WERI-Rb-1 (cell line): Measurements from ENCODE around the gene VMP1.
"Not testable (repeated sequence)": the region's sequence is repeated elsewhere in the genome, so short reads cannot be mapped to it uniquely, and the experiment has no call there.

Experiments
- DNase-seq: peaks from one replicate; pipeline ENCODE4 v3.0.0-alpha.2; 2020
- H3K27ac ChIP-seq: fragments of 250-450 bp; sonication (Bioruptor Pico); 2 replicates; pipeline ENCODE4 v1.5.1; 2020; ENCODE audit warnings: mild to moderate bottlenecking, moderate library complexity
- H3K27me3 ChIP-seq: fragments of 250-450 bp; sonication (Bioruptor Pico); 2 replicates; pipeline ENCODE4 v1.5.1; 2021; ENCODE audit warnings: mild to moderate bottlenecking, low read depth, moderate library complexity; ENCODE audit not compliant: insufficient read depth, severe bottlenecking
- H3K36me3 ChIP-seq: fragments of 250-450 bp; sonication (Bioruptor Pico); 2 replicates; pipeline ENCODE4 v1.5.1; 2020; ENCODE audit warnings: mild to moderate bottlenecking, moderate library complexity
- H3K4me3 ChIP-seq: 2 replicates; pipeline ENCODE4 v1.5.1; 2011; ENCODE audit warnings: low read depth, mild to moderate bottlenecking, control low read depth, low read length
- H3K9me3 ChIP-seq: fragments of 250-450 bp; sonication (Bioruptor Pico); 2 replicates; pipeline ENCODE4 v1.5.1; 2021; ENCODE audit warnings: mild to moderate bottlenecking, moderate library complexity; ENCODE audit not compliant: severe bottlenecking
- TF ChIP-seq, protein P1 (sequence below): IDR thresholded peaks from 2 replicates; pipeline ENCODE4 v1.5.1; 2011; ENCODE audit warnings: low read depth, mild to moderate bottlenecking, control low read depth, inconsistent platforms, low read length

Gene VMP1

DNA sequence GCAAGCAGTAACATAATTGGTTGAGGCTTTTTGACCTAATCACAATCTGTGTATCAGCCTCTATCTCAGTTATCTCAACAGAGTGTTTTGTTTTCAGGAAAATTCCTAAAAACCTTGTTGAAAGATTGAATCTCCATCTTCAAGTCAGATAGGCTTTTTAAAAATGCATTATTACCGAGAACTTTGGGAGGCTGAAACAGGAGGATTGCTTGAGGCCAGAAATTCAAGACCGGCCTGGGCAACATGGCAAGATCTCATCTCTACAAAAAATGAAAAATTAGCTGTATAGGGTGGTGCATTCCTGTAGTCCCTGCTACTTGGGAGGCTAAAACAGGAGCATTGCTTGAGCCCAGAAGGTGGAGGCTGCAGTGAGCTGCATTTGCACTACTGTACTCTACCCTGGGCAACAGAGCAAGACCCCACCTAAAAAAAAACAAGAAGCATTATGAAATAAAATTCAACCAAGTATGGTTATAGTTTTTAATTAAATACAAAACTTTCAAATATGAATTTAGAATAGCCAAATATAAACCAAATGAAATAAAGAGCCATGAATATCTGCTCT, 68.4 kb downstream of the VMP1 start:
- Histone ChIP-seq H3K9me3 (no peaks in the 10 kb centered on the region), H3K27me3 (no peaks in the 10 kb centered on the region), H3K4me3 (no peak overlapping the region), H3K36me3 (peaks cover 43% of the 10 kb centered on the region), H3K27ac (no peak overlapping the region)
- TF ChIP-seq, protein P1, sequence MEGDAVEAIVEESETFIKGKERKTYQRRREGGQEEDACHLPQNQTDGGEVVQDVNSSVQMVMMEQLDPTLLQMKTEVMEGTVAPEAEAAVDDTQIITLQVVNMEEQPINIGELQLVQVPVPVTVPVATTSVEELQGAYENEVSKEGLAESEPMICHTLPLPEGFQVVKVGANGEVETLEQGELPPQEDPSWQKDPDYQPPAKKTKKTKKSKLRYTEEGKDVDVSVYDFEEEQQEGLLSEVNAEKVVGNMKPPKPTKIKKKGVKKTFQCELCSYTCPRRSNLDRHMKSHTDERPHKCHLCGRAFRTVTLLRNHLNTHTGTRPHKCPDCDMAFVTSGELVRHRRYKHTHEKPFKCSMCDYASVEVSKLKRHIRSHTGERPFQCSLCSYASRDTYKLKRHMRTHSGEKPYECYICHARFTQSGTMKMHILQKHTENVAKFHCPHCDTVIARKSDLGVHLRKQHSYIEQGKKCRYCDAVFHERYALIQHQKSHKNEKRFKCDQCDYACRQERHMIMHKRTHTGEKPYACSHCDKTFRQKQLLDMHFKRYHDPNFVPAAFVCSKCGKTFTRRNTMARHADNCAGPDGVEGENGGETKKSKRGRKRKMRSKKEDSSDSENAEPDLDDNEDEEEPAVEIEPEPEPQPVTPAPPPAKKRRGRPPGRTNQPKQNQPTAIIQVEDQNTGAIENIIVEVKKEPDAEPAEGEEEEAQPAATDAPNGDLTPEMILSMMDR, result no peak
- no peak for DNase-seq

DNA sequence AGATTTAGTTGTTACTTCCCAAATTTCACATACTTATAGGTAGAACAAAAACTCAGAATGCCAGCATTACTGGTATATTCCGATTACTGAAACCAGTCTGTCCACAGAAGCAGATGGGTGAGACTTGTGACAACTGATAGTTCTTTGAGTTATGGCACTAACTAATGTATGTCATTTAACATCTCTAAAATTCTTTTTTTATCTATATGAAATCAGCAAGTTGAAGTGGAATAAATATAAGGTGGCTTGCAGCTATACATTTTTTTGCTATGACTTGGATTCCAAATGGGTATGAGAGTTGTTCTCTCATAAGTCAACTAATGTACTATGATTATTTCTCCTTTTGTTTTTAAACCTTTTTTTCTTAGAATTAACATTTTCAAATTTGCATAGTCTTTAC, 69.1 kb downstream of the VMP1 start:
- DNase-seq, result no peak
- H3K9me3 ChIP-seq, result no peaks in the 10 kb centered on the region
- H3K27me3 ChIP-seq, result no peaks in the 10 kb centered on the region
- H3K27ac ChIP-seq, result no peak overlapping the region
- peaks cover 43% of the 10 kb centered on the region for H3K36me3 ChIP-seq
- no peak overlapping the region for H3K4me3 ChIP-seq
- TF ChIP-seq, protein P1, result no peak

DNA sequence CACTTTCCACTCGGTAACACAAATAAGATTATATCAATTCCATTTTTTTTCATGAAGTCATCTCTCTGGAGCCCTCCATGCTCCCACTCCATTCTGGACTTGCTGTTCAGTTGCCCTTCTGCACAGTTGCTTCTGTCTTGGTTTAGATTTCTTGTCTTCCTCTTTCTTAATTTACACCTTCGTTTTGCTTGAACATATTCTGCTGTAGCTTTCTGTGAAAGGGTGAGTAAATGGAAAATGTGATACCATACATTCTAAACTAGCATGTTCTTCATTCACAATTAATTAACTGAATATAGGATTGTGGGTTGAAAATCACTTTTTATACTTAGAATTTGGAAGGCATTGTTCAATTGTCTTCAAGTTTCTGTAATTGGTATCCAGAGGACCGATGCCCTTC, 69.6 kb downstream of the VMP1 start:
- H3K36me3 ChIP-seq, result peaks cover 43% of the 10 kb centered on the region
- H3K9me3 ChIP-seq, result no peaks in the 10 kb centered on the region
- no peak overlapping the region for H3K27ac ChIP-seq
- no peak overlapping the region for H3K4me3 ChIP-seq
- TF ChIP-seq, protein P1, result no peak
- DNase-seq, result no peak
- H3K27me3 ChIP-seq, result no peaks in the 10 kb centered on the region

- DNase-seq, result no peak
- Histone ChIP-seq H3K4me3 (no peak overlapping the region), H3K36me3 (peaks cover 33% of the 10 kb centered on the region), H3K27me3 (no peaks in the 10 kb centered on the region), H3K9me3 (no peaks in the 10 kb centered on the region), H3K27ac (no peak overlapping the region)
- TF ChIP-seq, protein P1, result no peak
Measured at GRCh38 chr17:59778996-59779395, 71.5 kb downstream of the VMP1 start.

DNA sequence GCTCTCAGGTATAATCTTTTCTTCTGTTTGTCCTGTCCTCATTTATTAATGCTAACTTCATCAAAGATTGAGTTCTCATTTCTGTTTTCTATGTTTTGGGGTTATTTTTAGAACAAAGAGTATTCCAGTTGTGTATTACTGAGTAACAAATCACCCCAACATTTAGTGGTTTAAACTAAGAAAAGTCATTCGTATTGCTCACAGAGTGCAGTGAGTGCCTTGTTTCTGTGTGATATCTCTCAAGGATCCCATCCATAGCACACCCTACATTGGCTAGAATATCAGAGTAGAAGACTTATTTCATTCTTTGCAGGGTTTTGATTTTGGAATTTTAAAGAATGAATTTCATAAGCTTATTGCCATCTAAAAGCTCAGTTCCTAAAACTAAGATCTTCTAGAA, 72.1 kb downstream of the VMP1 start:
- TF ChIP-seq, protein P1, result no peak
- no peaks in the 10 kb centered on the region for H3K27me3 ChIP-seq
- H3K4me3 ChIP-seq, result no peak overlapping the region
- H3K36me3 ChIP-seq, result peaks cover 32% of the 10 kb centered on the region
- DNase-seq, result no peak
- no peaks in the 10 kb centered on the region for H3K9me3 ChIP-seq
- no peak overlapping the region for H3K27ac ChIP-seq

- H3K27me3 ChIP-seq, DNase-seq, H3K4me3 ChIP-seq, H3K27ac ChIP-seq, H3K9me3 ChIP-seq: not testable (repeated sequence)
- peaks cover 25% of the 10 kb centered on the region for H3K36me3 ChIP-seq
Measured at GRCh38 chr17:59780548-59780947, 73.1 kb downstream of the VMP1 start.
